H1 (cell line): ENCODE results near the gene OR1C1. TPM values are rescaled to one million over a fixed set of nuclear protein-coding genes. Genes with fewer than 3 reads are reported as not detected.

Source experiments
- CTCF ChIA-PET: fragments of 300-600 bp; sonication (Branson Sonifier 250); formaldehyde crosslinking; loops from one replicate; lab custom pipeline; 2021; ENCODE audit not compliant: partially characterized antibody; lab: Charles Lee
- POLR2A ChIA-PET: fragments of 300-600 bp; sonication (Branson Sonifier 250); formaldehyde crosslinking; loops from one replicate; lab custom pipeline; 2021; ENCODE audit warnings: inconsistent platforms; ENCODE audit not compliant: partially characterized antibody; lab: Charles Lee
- DNase-seq, 2 experiments: peaks; one replicate each; pipeline versions ENCODE4 v3.0.0 to v3.0.0-alpha.2; 2010 to 2022; ENCODE audit warnings: low spot score in 2 of 2, low read depth in 1 of 2, mixed read lengths in 1 of 2
- FAIRE-seq: peaks from 2 replicates; lab custom pipeline; 2011; peaks lifted over from hg19 to GRCh38; lab: Jason Lieb, UNC
- H2AFZ ChIP-seq: 2 replicates; pipeline ENCODE4 v1.8.1; 2012; ENCODE audit warnings: low read length, inconsistent platforms
- H2AK5ac ChIP-seq: 2 replicates; pipeline ENCODE4 v1.6.1; 2013; ENCODE audit warnings: low read depth, low read length
- H2BK120ac ChIP-seq: replicated peaks from 2 replicates; pipeline ENCODE3; 2013; ENCODE audit warnings: low read depth, low read length, inconsistent platforms
- H2BK12ac ChIP-seq: 2 replicates; pipeline ENCODE4 v1.6.1; 2013; ENCODE audit warnings: low read depth, low read length
- H2BK15ac ChIP-seq: 2 replicates; pipeline ENCODE4 v1.6.1; 2013; ENCODE audit warnings: low read length
- H2BK20ac ChIP-seq: 2 replicates; pipeline ENCODE4 v1.6.1; 2013; ENCODE audit warnings: low read length
- H2BK5ac ChIP-seq: 2 replicates; pipeline ENCODE4 v1.6.1; 2013; ENCODE audit warnings: low read depth, low read length
- H3K14ac ChIP-seq: 2 replicates; pipeline ENCODE4 v1.6.1; 2013; ENCODE audit warnings: inconsistent platforms; ENCODE audit not compliant: insufficient read length
- H3K18ac ChIP-seq: 2 replicates; pipeline ENCODE4 v1.6.1; 2013; ENCODE audit warnings: low read length; ENCODE audit errors: extremely low read depth
- H3K23ac ChIP-seq: 2 replicates; pipeline ENCODE4 v1.6.1; 2013; ENCODE audit warnings: inconsistent platforms; ENCODE audit not compliant: insufficient read length
- H3K23me2 ChIP-seq: 2 replicates; pipeline ENCODE4 v1.6.1; 2013; ENCODE audit warnings: low read depth, low read length
- H3K27ac ChIP-seq: 2 replicates; pipeline ENCODE4 v1.6.1; 2011; ENCODE audit warnings: low read depth, low read length, inconsistent platforms
- H3K27me3 ChIP-seq, 4 experiments: replicated peaks in 1 of 4; 1 replicate in 1 of 4; 2 replicates in 3 of 4; pipeline versions ENCODE4 v1.6.1 to v1.8.1; 2011 to 2013; ENCODE audit warnings: low read length in 3 of 4, mild to moderate bottlenecking in 3 of 4, inconsistent platforms in 2 of 4, mixed read lengths in 2 of 4, moderate library complexity in 1 of 4; ENCODE audit not compliant: control insufficient read depth in 3 of 4, insufficient read depth in 3 of 4; ENCODE audit errors: extremely low read depth in 1 of 4
- H3K36me3 ChIP-seq, 4 experiments: 2 replicates each; pipeline versions ENCODE4 v1.6.1 to v1.8.1; 2011 to 2013; ENCODE audit warnings: mild to moderate bottlenecking in 4 of 4, low read length in 3 of 4, moderate library complexity in 2 of 4, control low read depth in 1 of 4, inconsistent platforms in 1 of 4; ENCODE audit not compliant: insufficient read depth in 4 of 4, control insufficient read depth in 2 of 4
- H3K4ac ChIP-seq: replicated peaks from 2 replicates; pipeline ENCODE3; 2013; ENCODE audit warnings: low read length, low read depth, mixed read lengths, inconsistent platforms; ENCODE audit not compliant: insufficient read length
- H3K4me1 ChIP-seq, 4 experiments: replicated peaks in 1 of 4; 1 replicate in 1 of 4; 2 replicates in 3 of 4; pipeline versions ENCODE4 v1.6.1 to v1.8.1; 2011 to 2013; ENCODE audit warnings: low read length in 3 of 4, inconsistent platforms in 2 of 4, mixed read lengths in 1 of 4; ENCODE audit not compliant: insufficient read depth in 4 of 4, control insufficient read depth in 3 of 4
- H3K4me2 ChIP-seq, 2 experiments: 2 replicates each; pipeline versions ENCODE4 v1.6.1 to v1.8.1; 2011 to 2013; ENCODE audit warnings: low read depth in 2 of 2, low read length in 2 of 2, control low read depth in 1 of 2, inconsistent platforms in 1 of 2, mild to moderate bottlenecking in 1 of 2; ENCODE audit not compliant: insufficient read depth in 1 of 2
- H3K4me3 ChIP-seq, 4 experiments: fragments of 200-600, 300-600 bp in 1 of 4; sonication (generic), shearing (Covaris generic), sonication (Bioruptor Twin) in 1 of 4; 2 replicates each; pipeline versions ENCODE4 v1.5.1 to v1.8.1; 2011 to 2016; ENCODE audit warnings: low read length in 4 of 4, low read depth in 3 of 4, control low read depth in 2 of 4, inconsistent platforms in 2 of 4, mild to moderate bottlenecking in 2 of 4, mixed read lengths in 1 of 4, moderate library complexity in 1 of 4; ENCODE audit not compliant: insufficient read depth in 2 of 4; ENCODE audit errors: extremely low read depth in 1 of 4
- H3K56ac ChIP-seq: replicated peaks from 2 replicates; pipeline ENCODE3; 2013; ENCODE audit warnings: low read depth, mild to moderate bottlenecking, mixed read lengths, low read length, inconsistent platforms; ENCODE audit not compliant: insufficient read length
- H3K79me1 ChIP-seq: 2 replicates; pipeline ENCODE4 v1.6.1; 2013; ENCODE audit warnings: low read depth, low read length, control low read depth
- H3K79me2 ChIP-seq, 2 experiments: 2 replicates each; pipeline versions ENCODE4 v1.6.1 to v1.8.1; 2012 to 2013; ENCODE audit warnings: low read length in 2 of 2, mild to moderate bottlenecking in 2 of 2, inconsistent platforms in 1 of 2; ENCODE audit not compliant: insufficient read depth in 2 of 2, control insufficient read depth in 1 of 2
- H3K9ac ChIP-seq, 4 experiments: replicated peaks in 1 of 4; 1 replicate in 1 of 4; 2 replicates in 3 of 4; pipeline versions ENCODE4 v1.6.1 to v1.8.1; 2011 to 2013; ENCODE audit warnings: low read depth in 3 of 4, low read length in 3 of 4, control low read depth in 2 of 4, mild to moderate bottlenecking in 2 of 4, moderate library complexity in 2 of 4, inconsistent platforms in 1 of 4; ENCODE audit errors: extremely low read depth in 1 of 4
- H3K9me3 ChIP-seq, 2 experiments: 2 replicates each; pipeline versions ENCODE4 v1.6.1 to v1.8.1; 2012 to 2013; ENCODE audit warnings: mild to moderate bottlenecking in 2 of 2, moderate library complexity in 2 of 2, control low read depth in 1 of 2, inconsistent platforms in 1 of 2, low read depth in 1 of 2, low read length in 1 of 2, mixed read lengths in 1 of 2; ENCODE audit not compliant: insufficient read depth in 2 of 2
- H4K20me1 ChIP-seq, 2 experiments: replicated peaks in 1 of 2; 2 replicates each; pipeline versions ENCODE3 to v1.8.1; 2011 to 2013; ENCODE audit warnings: inconsistent platforms in 2 of 2, low read length in 2 of 2, mild to moderate bottlenecking in 1 of 2; ENCODE audit not compliant: insufficient read depth in 2 of 2, control insufficient read depth in 1 of 2
- H4K5ac ChIP-seq: 2 replicates; pipeline ENCODE4 v1.6.1; 2013; ENCODE audit warnings: low read length, low read depth, mixed read lengths, inconsistent platforms; ENCODE audit not compliant: insufficient read length
- H4K8ac ChIP-seq: 2 replicates; pipeline ENCODE4 v1.8.0; 2013; ENCODE audit warnings: mild to moderate bottlenecking, moderate library complexity, low read length, inconsistent platforms; ENCODE audit not compliant: insufficient read depth; ENCODE audit errors: extremely low read depth
- H4K91ac ChIP-seq: replicated peaks from 2 replicates; pipeline ENCODE3; 2013; ENCODE audit warnings: low read length, mixed read lengths, inconsistent platforms; ENCODE audit not compliant: insufficient read length
- BCL11A ChIP-seq, 2 experiments: IDR thresholded peaks; one replicate each; pipeline ENCODE4 v1.6.1; 2011; ENCODE audit warnings: low read depth in 2 of 2, low read length in 2 of 2, mild to moderate bottlenecking in 2 of 2
- CBX5 ChIP-seq: fragments of 300-800, 300-1000 bp; sonication (generic); IDR thresholded peaks from 2 replicates; pipeline ENCODE4 v1.7.1; 2016; ENCODE audit warnings: antibody characterized with exemption, low read length, low read depth
- HDAC6 ChIP-seq: IDR thresholded peaks from one replicate; pipeline ENCODE4 v1.7.1; 2012; ENCODE audit warnings: low read depth, mild to moderate bottlenecking, inconsistent platforms, low read length, moderate library complexity
- JUN ChIP-seq: IDR thresholded peaks from 2 replicates; pipeline ENCODE4 v1.6.1; 2011; ENCODE audit warnings: low read depth, mild to moderate bottlenecking, improper control_type of control experiment, low read length
- TCF12 ChIP-seq: IDR thresholded peaks from 2 replicates; pipeline ENCODE4 v1.6.1; 2011; ENCODE audit warnings: low read depth, mild to moderate bottlenecking, low read length
- TEAD4 ChIP-seq: IDR thresholded peaks from 2 replicates; pipeline ENCODE4 v1.6.1; 2012; ENCODE audit warnings: low read depth, low read length, inconsistent platforms, mixed read lengths
- YY1 ChIP-seq: IDR thresholded peaks from 2 replicates; pipeline ENCODE4 v1.6.1; 2011; ENCODE audit warnings: low read depth, mild to moderate bottlenecking, low read length
- WGBS, 2 experiments: shearing (Covaris generic) in 1 of 2; methylation state at CpG; one replicate each; pipeline versions ENCODE4 v1.1.6 to v1.1.7; 2013 to 2015; ENCODE audit warnings: low lambda C conversion rate in 2 of 2, mixed read lengths in 2 of 2, inconsistent platforms in 1 of 2, low coverage in 1 of 2, missing lambda C conversion rate in 1 of 2; ENCODE audit not compliant: insufficient replicate concordance in 2 of 2, insufficient coverage in 1 of 2, insufficient read length in 1 of 2; ENCODE audit errors: extremely low coverage in 1 of 2, missing lambda C conversion rate in 1 of 2; 5-methylcytosine and 5-hydroxymethylcytosine counted together
- polyA plus RNA-seq, 7 experiments: library from polyadenylated mRNA; depleted of rRNA in 3 of 7; stranded (reverse) in 5 of 7; unstranded in 2 of 7; fragments of >200 nt in 5 of 7; fragments of 200-250 nt in 2 of 7; gene quantifications; 1 replicate in 5 of 7; 2 replicates in 1 of 7; 4 replicates in 1 of 7; pipeline versions ENCODE4 v1.2.1 to v1.2.3, GENCODE V29; 2011 to 2013; ENCODE audit warnings: missing spikeins in 2 of 7, mixed read lengths in 2 of 7
- total RNA-seq: library from RNA; stranded (reverse); fragmentation: NEBNext Ultra II Directional; extraction: Animal tissue kit (Norgen Biotek cat#: 25700); gene quantifications from 2 replicates; pipeline ENCODE4 v1.2.1, GENCODE V29; 2021

The OR1C1 gene
- total and polyA plus RNA-seq, 2 of the 8 experiments (the other 6 are each of a cell fraction or from before 2014, with no cell fraction given) = not detected

DNA sequence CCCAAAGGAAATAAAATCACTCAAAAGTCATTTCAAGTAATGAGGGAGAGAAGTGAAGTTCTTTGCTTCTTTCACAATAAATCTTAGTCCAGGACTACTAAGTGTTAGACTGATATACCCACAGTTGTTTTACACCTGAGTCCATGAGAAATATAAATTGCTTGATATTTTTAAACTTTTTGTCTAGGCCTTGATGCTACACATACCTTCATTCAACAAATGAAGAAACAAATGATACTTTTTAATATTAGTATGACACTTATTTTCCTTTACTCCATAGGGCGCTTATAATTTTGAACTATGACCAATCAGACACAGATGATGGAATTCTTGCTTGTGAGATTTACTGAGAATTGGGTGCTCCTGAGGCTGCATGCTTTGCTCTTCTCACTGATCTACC lies 22.0 kb downstream of the OR1C1 start, which contains the start of gene OR14K1:
Gene OR14K1, plus strand, starts transcription at position 301 of the 400 bp plus-strand sequence. Its CDS starts 0 bp downstream, at position 301.
- ChIA-PET POLR2A (no interaction called here), CTCF (no interaction called here)
- Histone ChIP-seq H2BK20ac (no peak within 1 kb of the TSS), H3K18ac (no peak within 1 kb of the TSS), H3K23ac (no peak within 1 kb of the TSS), H3K9ac (no peak within 1 kb of the TSS), H3K4me3 (no peak within 1 kb of the TSS), H3K9me3 (peaks cover 67 to 70% of the 10 kb centered on the region in 2 experiments), H2BK15ac (no peak within 1 kb of the TSS), H4K8ac (no peak within 1 kb of the TSS), H4K20me1 (no peaks in the 10 kb centered on the region), H3K4me1 (no peaks in the 10 kb centered on the region), H3K27ac (no peak within 1 kb of the TSS), H2AFZ (no peak within 1 kb of the TSS), H4K91ac (no peak within 1 kb of the TSS), H3K4me2 (no peak within 1 kb of the TSS), H2BK120ac (no peak within 1 kb of the TSS), H2BK5ac (no peak within 1 kb of the TSS), H3K14ac (no peak within 1 kb of the TSS), H4K5ac (no peak within 1 kb of the TSS), H3K79me1 (no peaks in the 10 kb centered on the region), H3K79me2 (no peaks in the 10 kb centered on the region), H3K4ac (no peak within 1 kb of the TSS)
- 73% methylated on average over 1 of the region's 1 CpG; no CpG with 5 or more reads in 1 of the 2 experiments for WGBS, 2 experiments
- TF ChIP-seq BCL11A (IDR thresholded peaks at IDR 0.05; ENCODE audit: low read depth in 2 of 2, low read length in 2 of 2) (no peak), CBX5 (no peak), TEAD4 (no peak), YY1 (no peak), JUN (no peak), TCF12 (no peak), HDAC6 (no peak)
- TF ChIP-seq, all 59 proteins: peak for 0
- H2AK5ac ChIP-seq = no peak within 1 kb of the TSS
- no peaks in the 10 kb centered on the region for H3K36me3 ChIP-seq
- FAIRE-seq = no peak
- no peak within 1 kb of the TSS for H3K56ac ChIP-seq
- H2BK12ac ChIP-seq = no peak within 1 kb of the TSS
- H3K23me2 ChIP-seq = no peaks in the 10 kb centered on the region
- no peak for DNase-seq
- H3K27me3 ChIP-seq = no peaks in the 10 kb centered on the region
